ENCODE data around the gene GPI.

The GPI gene

GRCh38 chr19:34416021-34416545 is 51.1 kb downstream of the GPI start:
- H3K9me3 ChIP-seq (ENCODE audit: control insufficient read depth in 1 of 2, low read length in 2 of 2): no peaks in the 10 kb centered on the region

GRCh38 chr19:34418300-34418699 is 53.3 kb downstream of the GPI start:
- H3K27ac ChIP-seq (ENCODE audit: low read depth, low read length): no peak overlapping the region
- H3K9me3 ChIP-seq (ENCODE audit: control insufficient read depth in 1 of 2, low read length in 2 of 2): no peaks in the 10 kb centered on the region
- H3K9ac ChIP-seq (ENCODE audit: low read depth in 1 of 2, low read length in 2 of 2): no peak overlapping the region
- H3K27me3 ChIP-seq (ENCODE audit: control insufficient read depth in 1 of 2, insufficient read depth in 2 of 2, low read length in 2 of 2): no peaks in the 10 kb centered on the region
- peaks cover 0 to 42% of the 10 kb centered on the region in 2 donors for H3K36me3 ChIP-seq (ENCODE audit: control insufficient read depth in 1 of 2, insufficient read depth in 2 of 2, low read length in 2 of 2)
- H3K4me3 ChIP-seq (ENCODE audit: low read depth in 1 of 2, low read length in 2 of 2): no peak overlapping the region
- no peaks in the 10 kb centered on the region for H3K4me1 ChIP-seq (ENCODE audit: control insufficient read depth in 1 of 2, insufficient read depth in 2 of 2, low read length in 2 of 2)

More at GRCh38 chr19:34416021-34416545, 51.1 kb downstream of the GPI start:
- H3K36me3 ChIP-seq (ENCODE audit: control insufficient read depth in 1 of 2, insufficient read depth in 2 of 2, low read length in 2 of 2): peaks cover 0 to 38% of the 10 kb centered on the region in 2 donors
- no peak overlapping the region for H3K9ac ChIP-seq (ENCODE audit: low read depth in 1 of 2, low read length in 2 of 2)
- no peak overlapping the region for H3K27ac ChIP-seq (ENCODE audit: low read depth, low read length)
- H3K4me3 ChIP-seq (ENCODE audit: low read depth in 1 of 2, low read length in 2 of 2): no peak overlapping the region
- no peaks in the 10 kb centered on the region for H3K27me3 ChIP-seq (ENCODE audit: control insufficient read depth in 1 of 2, insufficient read depth in 2 of 2, low read length in 2 of 2)
- no peaks in the 10 kb centered on the region for H3K4me1 ChIP-seq (ENCODE audit: control insufficient read depth in 1 of 2, insufficient read depth in 2 of 2, low read length in 2 of 2)

GRCh38 chr19:34426096-34426661 is 61.2 kb downstream of the GPI start:
- Histone ChIP-seq H3K4me3 (ENCODE audit: low read depth in 1 of 2, low read length in 2 of 2) (no peak overlapping the region), H3K36me3 (ENCODE audit: control insufficient read depth in 1 of 2, insufficient read depth in 2 of 2, low read length in 2 of 2) (peaks cover 0 to 3% of the 10 kb centered on the region in 2 donors), H3K27ac (ENCODE audit: low read depth, low read length) (no peak overlapping the region), H3K9ac (ENCODE audit: low read depth in 1 of 2, low read length in 2 of 2) (no peak overlapping the region), H3K9me3 (ENCODE audit: control insufficient read depth in 1 of 2, low read length in 2 of 2) (no peaks in the 10 kb centered on the region), H3K4me1 (ENCODE audit: control insufficient read depth in 1 of 2, insufficient read depth in 2 of 2, low read length in 2 of 2) (peaks cover 15 to 19% of the 10 kb centered on the region in 2 donors), H3K27me3 (ENCODE audit: control insufficient read depth in 1 of 2, insufficient read depth in 2 of 2, low read length in 2 of 2) (no peaks in the 10 kb centered on the region)

GRCh38 chr19:34428549-34429285 is 63.7 kb downstream of the GPI start:
- peaks cover 0 to 9% of the 10 kb centered on the region in 2 donors for H3K36me3 ChIP-seq (ENCODE audit: control insufficient read depth in 1 of 2, insufficient read depth in 2 of 2, low read length in 2 of 2)
- H3K27ac ChIP-seq (ENCODE audit: low read depth, low read length): peak overlapping the region; percentile 83
- H3K4me1 ChIP-seq (ENCODE audit: control insufficient read depth in 1 of 2, insufficient read depth in 2 of 2, low read length in 2 of 2): peaks cover 15 to 20% of the 10 kb centered on the region in 2 donors
- no peaks in the 10 kb centered on the region for H3K27me3 ChIP-seq (ENCODE audit: control insufficient read depth in 1 of 2, insufficient read depth in 2 of 2, low read length in 2 of 2)
- no peaks in the 10 kb centered on the region for H3K9me3 ChIP-seq (ENCODE audit: control insufficient read depth in 1 of 2, low read length in 2 of 2)
- H3K4me3 ChIP-seq (ENCODE audit: low read depth in 1 of 2, low read length in 2 of 2): peak overlapping the region; percentile 87 to 100
- H3K9ac ChIP-seq (ENCODE audit: low read depth in 1 of 2, low read length in 2 of 2): peak overlapping the region; percentile 76 to 79

- peak overlapping the region; percentile 87 to 100 for H3K4me3 ChIP-seq (ENCODE audit: low read depth in 1 of 2, low read length in 2 of 2)
- H3K36me3 ChIP-seq (ENCODE audit: control insufficient read depth in 1 of 2, insufficient read depth in 2 of 2, low read length in 2 of 2): peaks cover 0 to 14% of the 10 kb centered on the region in 2 donors
- H3K27ac ChIP-seq (ENCODE audit: low read depth, low read length): no peak overlapping the region
- H3K4me1 ChIP-seq (ENCODE audit: control insufficient read depth in 1 of 2, insufficient read depth in 2 of 2, low read length in 2 of 2): peaks cover 15 to 20% of the 10 kb centered on the region in 2 donors
- H3K9me3 ChIP-seq (ENCODE audit: control insufficient read depth in 1 of 2, low read length in 2 of 2): no peaks in the 10 kb centered on the region
- peak overlapping the region in 1 of 2 donors; percentile 79 for H3K9ac ChIP-seq (ENCODE audit: low read depth in 1 of 2, low read length in 2 of 2)
- no peaks in the 10 kb centered on the region for H3K27me3 ChIP-seq (ENCODE audit: control insufficient read depth in 1 of 2, insufficient read depth in 2 of 2, low read length in 2 of 2)
Measured at GRCh38 chr19:34429553-34429952, 64.6 kb downstream of the GPI start.

GRCh38 chr19:34430738-34431625 is 66.0 kb downstream of the GPI start:
- peaks cover 15 to 20% of the 10 kb centered on the region in 2 donors for H3K4me1 ChIP-seq (ENCODE audit: control insufficient read depth in 1 of 2, insufficient read depth in 2 of 2, low read length in 2 of 2)

GRCh38 chr19:34431681-34432402 is 66.8 kb downstream of the GPI start:
- H3K4me1 ChIP-seq (ENCODE audit: control insufficient read depth in 1 of 2, insufficient read depth in 2 of 2, low read length in 2 of 2): peaks cover 15 to 20% of the 10 kb centered on the region in 2 donors
- no peaks in the 10 kb centered on the region for H3K9me3 ChIP-seq (ENCODE audit: control insufficient read depth in 1 of 2, low read length in 2 of 2)
- H3K36me3 ChIP-seq (ENCODE audit: control insufficient read depth in 1 of 2, insufficient read depth in 2 of 2, low read length in 2 of 2): peaks cover 0 to 30% of the 10 kb centered on the region in 2 donors
- H3K27ac ChIP-seq (ENCODE audit: low read depth, low read length): no peak overlapping the region
- no peaks in the 10 kb centered on the region for H3K27me3 ChIP-seq (ENCODE audit: control insufficient read depth in 1 of 2, insufficient read depth in 2 of 2, low read length in 2 of 2)
- H3K9ac ChIP-seq (ENCODE audit: low read depth in 1 of 2, low read length in 2 of 2): no peak overlapping the region
- H3K4me3 ChIP-seq (ENCODE audit: low read depth in 1 of 2, low read length in 2 of 2): no peak overlapping the region

More at GRCh38 chr19:34430738-34431625, 66.0 kb downstream of the GPI start:
- Histone ChIP-seq H3K27me3 (ENCODE audit: control insufficient read depth in 1 of 2, insufficient read depth in 2 of 2, low read length in 2 of 2) (no peaks in the 10 kb centered on the region), H3K4me3 (ENCODE audit: low read depth in 1 of 2, low read length in 2 of 2) (no peak overlapping the region), H3K27ac (ENCODE audit: low read depth, low read length) (no peak overlapping the region), H3K9ac (ENCODE audit: low read depth in 1 of 2, low read length in 2 of 2) (peak overlapping the region in 1 of 2 donors; percentile 23), H3K9me3 (ENCODE audit: control insufficient read depth in 1 of 2, low read length in 2 of 2) (no peaks in the 10 kb centered on the region), H3K36me3 (ENCODE audit: control insufficient read depth in 1 of 2, insufficient read depth in 2 of 2, low read length in 2 of 2) (peaks cover 0 to 27% of the 10 kb centered on the region in 2 donors)

- peaks cover 0 to 36% of the 10 kb centered on the region in 2 donors for H3K36me3 ChIP-seq (ENCODE audit: control insufficient read depth in 1 of 2, insufficient read depth in 2 of 2, low read length in 2 of 2)
Measured at GRCh38 chr19:34432797-34433196, 67.8 kb downstream of the GPI start.

GRCh38 chr19:34436716-34437115 is 71.7 kb downstream of the GPI start:
- Histone ChIP-seq H3K4me1 (ENCODE audit: control insufficient read depth in 1 of 2, insufficient read depth in 2 of 2, low read length in 2 of 2) (no peaks in the 10 kb centered on the region), H3K27me3 (ENCODE audit: control insufficient read depth in 1 of 2, insufficient read depth in 2 of 2, low read length in 2 of 2) (no peaks in the 10 kb centered on the region), H3K4me3 (ENCODE audit: low read depth in 1 of 2, low read length in 2 of 2) (no peak overlapping the region), H3K9ac (ENCODE audit: low read depth in 1 of 2, low read length in 2 of 2) (no peak overlapping the region), H3K9me3 (ENCODE audit: control insufficient read depth in 1 of 2, low read length in 2 of 2) (no peaks in the 10 kb centered on the region), H3K27ac (ENCODE audit: low read depth, low read length) (no peak overlapping the region), H3K36me3 (ENCODE audit: control insufficient read depth in 1 of 2, insufficient read depth in 2 of 2, low read length in 2 of 2) (peaks cover 5 to 67% of the 10 kb centered on the region in 2 donors)

More at GRCh38 chr19:34432797-34433196, 67.8 kb downstream of the GPI start:
- Histone ChIP-seq H3K4me1 (ENCODE audit: control insufficient read depth in 1 of 2, insufficient read depth in 2 of 2, low read length in 2 of 2) (peaks cover 15 to 20% of the 10 kb centered on the region in 2 donors), H3K9ac (ENCODE audit: low read depth in 1 of 2, low read length in 2 of 2) (no peak overlapping the region), H3K4me3 (ENCODE audit: low read depth in 1 of 2, low read length in 2 of 2) (no peak overlapping the region), H3K9me3 (ENCODE audit: control insufficient read depth in 1 of 2, low read length in 2 of 2) (no peaks in the 10 kb centered on the region), H3K27ac (ENCODE audit: low read depth, low read length) (no peak overlapping the region), H3K27me3 (ENCODE audit: control insufficient read depth in 1 of 2, insufficient read depth in 2 of 2, low read length in 2 of 2) (no peaks in the 10 kb centered on the region)
